Measurements from ENCODE around the gene TSTD1. TPM values are rescaled to one million over a fixed set of nuclear protein-coding genes. Genes with fewer than 3 reads are reported as not detected.
"Not testable (repeated sequence)": the region's sequence is repeated elsewhere in the genome, so short reads cannot be mapped to it uniquely, and the experiment has no call there.

Gene TSTD1
- total RNA-seq, 2 donors from 2014 or later, result 59.3 to 66.8 TPM

DNA sequence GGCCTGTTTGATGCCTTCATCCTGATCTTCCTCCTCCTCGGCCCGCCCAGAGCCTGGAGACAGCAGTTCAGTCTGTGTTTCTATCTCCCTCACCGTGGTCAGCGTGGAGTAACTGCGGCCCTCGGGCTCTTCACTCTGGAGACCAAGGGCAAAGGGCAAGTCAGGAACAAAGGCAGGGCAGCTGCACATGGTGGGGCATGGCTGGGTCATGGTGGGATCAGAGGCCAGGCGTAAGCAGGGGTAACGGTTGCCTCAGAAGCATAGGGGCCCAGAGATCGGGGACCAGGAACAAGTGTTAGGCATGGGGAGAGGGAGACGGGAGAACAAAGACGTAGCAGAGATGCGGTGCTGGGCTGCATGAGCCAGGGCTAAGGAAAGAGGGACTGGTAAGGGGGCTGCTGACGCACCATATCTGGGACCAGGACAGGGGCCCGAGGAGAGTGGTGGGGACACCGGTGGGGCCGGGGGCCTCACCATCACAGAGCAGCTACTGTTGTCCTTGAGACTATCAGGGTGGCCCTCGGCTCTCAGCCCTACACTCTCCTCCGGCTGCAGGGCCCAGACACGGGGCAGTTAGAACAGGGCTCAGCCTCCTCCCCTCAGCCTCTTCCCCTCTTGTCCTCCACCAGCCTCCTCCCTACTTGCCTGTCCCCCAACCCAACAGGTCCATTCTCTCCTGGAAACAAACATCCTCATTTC lies 34.1 kb upstream of the TSTD1 start:
- Mint-ChIP-seq H3K9me3 (no peaks in the 10 kb centered on the region), H3K36me3 (peaks cover 14 to 19% of the 10 kb centered on the region in 2 donors), H3K27ac (peak overlapping the region; percentile 62 to 71)
- DNase-seq (ENCODE audit: low spot score in 2 of 2), result no peak
- no peak for ATAC-seq

DNA sequence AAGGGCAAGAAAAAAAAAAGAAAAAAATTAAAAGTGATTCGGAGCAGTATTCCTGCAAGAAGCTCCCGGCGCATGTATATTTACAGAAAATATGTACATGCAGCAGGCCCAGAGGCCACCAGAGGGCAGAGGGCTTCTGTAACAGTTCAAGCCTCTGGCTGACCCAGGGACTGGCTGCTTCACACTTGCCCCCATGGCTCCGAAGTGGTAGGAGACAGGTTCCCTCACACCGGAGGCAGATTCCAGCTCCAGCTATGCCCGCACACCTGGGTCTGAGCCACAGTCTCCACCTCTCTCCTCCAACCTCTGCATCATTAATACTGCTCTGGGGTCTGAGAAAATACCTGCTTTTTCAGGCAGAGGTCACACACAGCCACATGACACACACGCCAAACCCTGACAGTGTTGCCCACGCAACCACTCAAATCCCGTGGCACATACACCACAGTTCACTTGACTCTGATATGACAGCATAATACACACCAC lies 33.2 kb upstream of the TSTD1 start:
- H3K9me3 Mint-ChIP-seq, result no peaks in the 10 kb centered on the region
- ATAC-seq (no peak), DNase-seq (ENCODE audit: low spot score in 2 of 2) (peak in 1 of 2 donors; percentile 51)
- peaks cover 23 to 28% of the 10 kb centered on the region in 2 donors for H3K36me3 Mint-ChIP-seq
- peak overlapping the region; percentile 28 to 65 for H3K27ac Mint-ChIP-seq

DNA sequence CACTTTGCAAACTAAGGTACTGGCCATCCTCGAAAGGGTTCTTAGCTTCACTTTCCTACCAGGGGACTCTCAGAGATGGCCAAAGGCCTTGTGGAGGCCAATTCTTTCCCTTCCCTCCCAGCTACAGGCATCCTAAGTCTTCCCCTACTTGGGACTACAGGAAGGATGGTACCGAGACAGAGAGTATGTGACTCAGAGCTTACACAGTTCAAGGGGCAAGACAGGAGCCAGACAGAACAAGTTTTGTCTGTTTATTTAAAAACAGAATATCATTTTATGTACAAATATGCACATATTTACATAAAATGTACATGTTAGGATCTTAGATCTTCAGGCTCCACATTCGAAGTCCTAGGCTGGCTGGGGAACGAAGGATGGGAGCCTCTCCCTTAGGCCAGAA lies 32.0 kb upstream of the TSTD1 start:
- DNase-seq (ENCODE audit: low spot score in 2 of 2) (no peak), ATAC-seq (no peak)
- peak overlapping the region in 1 of 2 donors; percentile 97 for H3K27ac Mint-ChIP-seq
- peaks cover 30 to 40% of the 10 kb centered on the region in 2 donors for H3K36me3 Mint-ChIP-seq
- no peaks in the 10 kb centered on the region for H3K9me3 Mint-ChIP-seq

DNA sequence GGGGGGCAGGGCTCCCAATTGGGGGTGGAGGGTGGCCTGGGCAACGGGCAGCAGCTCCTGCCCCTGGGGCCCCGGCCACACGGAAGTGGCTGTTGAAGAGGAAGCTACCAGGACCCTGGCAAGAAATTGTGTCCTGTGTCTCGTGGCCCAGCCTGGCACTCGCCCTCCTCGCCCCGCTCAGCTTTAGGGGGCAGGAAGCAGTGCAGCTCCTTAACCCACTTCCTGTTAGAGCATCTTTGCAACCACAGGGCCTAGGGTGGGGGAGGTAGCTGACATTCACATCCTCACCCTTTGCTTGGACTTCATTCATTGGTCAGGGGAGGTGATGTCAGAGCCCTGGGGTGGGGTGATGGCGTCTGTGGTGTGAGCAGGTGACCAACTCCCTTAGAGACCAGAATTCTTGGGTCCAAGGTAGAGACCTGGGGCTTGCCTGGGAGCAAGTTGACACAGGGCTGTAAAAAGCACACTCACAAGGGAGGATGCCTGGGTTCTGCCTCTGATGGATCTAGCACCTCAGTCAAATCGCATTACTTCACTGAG lies 31.0 kb upstream of the TSTD1 start, which contains the start of gene ARHGAP30:
TSS of gene ARHGAP30 (minus strand) at position 161 of the 540 bp plus-strand sequence. CDS start 267 bp downstream, outside the sequence.
- H3K36me3 Mint-ChIP-seq, result peaks cover 30 to 40% of the 10 kb centered on the region in 2 donors
- H3K27ac Mint-ChIP-seq, result peak within 1 kb of the TSS; percentile 95 to 97
- ATAC-seq, result peak; percentile 82 to 83
- H3K9me3 Mint-ChIP-seq, result no peaks in the 10 kb centered on the region
- peak; percentile 78 to 91 for DNase-seq (ENCODE audit: low spot score in 2 of 2)

DNA sequence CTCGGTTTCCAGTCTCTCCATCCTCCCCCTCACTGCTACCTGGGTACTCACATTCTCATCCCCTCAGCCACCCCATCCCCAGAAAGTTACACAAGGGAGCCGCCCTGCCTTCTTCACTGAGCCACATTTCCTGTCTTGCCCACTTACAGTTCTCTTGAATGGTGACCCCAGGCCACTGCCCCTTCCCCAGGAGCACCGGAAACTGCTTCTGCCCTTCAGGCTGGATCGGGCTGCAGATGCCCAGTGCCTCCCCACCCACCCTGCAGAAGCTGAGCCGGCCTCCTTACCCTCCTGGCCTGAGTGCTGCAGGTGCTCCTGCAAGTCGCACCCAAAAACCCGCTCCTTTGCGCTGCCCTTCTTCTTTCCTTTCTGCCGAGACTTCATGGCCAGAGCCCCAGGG lies 30.5 kb upstream of the TSTD1 start:
- H3K36me3 Mint-ChIP-seq, result peaks cover 33 to 45% of the 10 kb centered on the region in 2 donors
- peak overlapping the region; percentile 95 to 97 for H3K27ac Mint-ChIP-seq
- no peaks in the 10 kb centered on the region for H3K9me3 Mint-ChIP-seq
- ATAC-seq (peak in 1 of 2 donors; percentile 0), DNase-seq (ENCODE audit: low spot score in 2 of 2) (peak in 1 of 2 donors; percentile 65)

DNA sequence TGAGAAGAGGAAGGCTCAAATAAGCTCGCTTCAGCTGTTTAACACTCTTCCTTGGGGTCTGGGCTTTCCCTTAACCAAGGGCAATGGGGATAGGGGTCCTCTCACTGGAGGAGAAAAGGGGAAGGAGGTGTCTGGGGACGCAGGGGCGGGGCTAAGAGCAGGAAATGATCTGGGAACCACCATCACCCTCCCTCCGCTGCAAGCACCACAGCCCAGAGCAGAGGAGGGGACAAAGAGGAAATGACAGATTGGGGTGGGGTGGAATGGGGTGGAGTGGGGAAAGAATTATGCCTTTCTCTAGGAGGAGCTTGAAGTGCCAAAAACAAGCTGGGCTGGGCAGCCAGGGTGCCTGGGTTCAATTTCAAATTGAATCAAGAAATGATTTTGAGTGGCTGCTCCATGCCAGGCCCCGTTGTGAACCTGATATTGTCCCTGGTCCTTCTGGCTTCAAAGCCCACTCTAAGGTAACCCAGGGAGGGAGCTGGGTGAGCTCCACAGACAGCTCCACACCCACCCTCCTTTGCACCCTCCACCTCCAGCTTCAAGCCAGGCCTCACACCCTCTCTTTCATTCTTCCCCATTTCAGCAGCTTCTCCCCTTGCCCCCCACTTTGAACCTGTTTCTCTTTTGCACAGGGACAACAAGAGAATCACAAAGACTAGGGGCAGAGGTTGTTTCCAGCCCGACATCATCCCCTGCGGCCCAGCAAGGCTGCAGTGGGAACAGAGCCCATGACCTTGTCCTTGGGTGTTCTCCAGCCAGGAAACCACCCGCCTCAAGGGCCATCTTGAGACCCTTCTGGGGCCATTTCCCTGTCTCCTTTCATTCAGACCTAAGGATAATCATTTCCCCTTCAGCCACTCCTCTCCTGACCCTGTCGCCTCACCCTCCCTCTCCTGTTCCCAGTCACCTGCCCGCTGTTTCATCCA lies 29.8 kb upstream of the TSTD1 start:
- ATAC-seq (peak; percentile 64 to 81), DNase-seq (ENCODE audit: low spot score in 2 of 2) (peak; percentile 75 to 86)
- Mint-ChIP-seq H3K9me3 (no peaks in the 10 kb centered on the region), H3K36me3 (peaks cover 38 to 49% of the 10 kb centered on the region in 2 donors), H3K27ac (peak overlapping the region; percentile 95 to 97)

DNA sequence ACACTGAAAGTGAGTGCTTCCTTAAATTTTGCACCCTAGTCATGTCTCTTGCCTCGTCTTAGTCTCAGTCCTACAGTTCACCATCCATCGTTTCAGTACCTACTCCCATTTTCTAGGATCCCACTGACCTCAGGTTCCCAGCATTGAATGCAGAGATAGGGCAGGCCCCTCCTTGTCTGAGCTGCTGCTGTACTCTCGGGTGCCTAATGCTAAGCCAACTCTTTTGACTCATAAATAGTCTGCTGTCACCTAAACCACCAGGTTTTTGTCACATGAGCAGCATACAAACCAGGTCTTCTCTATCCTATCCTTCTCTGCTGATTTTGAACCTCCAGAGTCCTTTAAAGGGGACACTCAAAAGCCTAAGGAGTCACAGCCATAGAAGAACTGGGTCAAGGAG lies 27.9 kb upstream of the TSTD1 start:
- no peak for DNase-seq (ENCODE audit: low spot score in 2 of 2)
- H3K36me3 Mint-ChIP-seq, result peaks cover 38 to 56% of the 10 kb centered on the region in 2 donors
- no peaks in the 10 kb centered on the region for H3K9me3 Mint-ChIP-seq
- peak overlapping the region; percentile 95 to 97 for H3K27ac Mint-ChIP-seq
- peak; percentile 32 for ATAC-seq

DNA sequence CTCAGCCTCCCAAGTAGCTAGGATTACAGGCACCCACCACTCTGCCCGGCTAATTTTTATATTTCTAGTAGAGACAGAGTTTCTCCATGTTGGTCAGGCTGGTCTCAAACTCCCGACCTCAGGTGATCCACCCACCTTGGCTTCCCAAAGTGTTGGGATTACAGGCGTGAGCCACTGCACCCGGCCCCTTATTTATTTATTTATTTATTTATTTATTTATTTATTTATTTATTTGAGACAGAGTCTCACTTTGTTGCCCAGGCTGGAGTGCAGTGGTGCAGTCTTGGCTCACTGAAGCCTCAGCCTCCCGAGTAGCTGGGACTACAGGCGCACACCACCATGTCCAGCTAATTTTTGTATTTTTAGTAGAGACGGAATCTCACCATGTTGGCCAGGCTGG lies 26.9 kb upstream of the TSTD1 start:
- not testable (repeated sequence) for DNase-seq (ENCODE audit: low spot score in 2 of 2)
- H3K36me3 Mint-ChIP-seq, result peaks cover 38 to 56% of the 10 kb centered on the region in 2 donors

DNA sequence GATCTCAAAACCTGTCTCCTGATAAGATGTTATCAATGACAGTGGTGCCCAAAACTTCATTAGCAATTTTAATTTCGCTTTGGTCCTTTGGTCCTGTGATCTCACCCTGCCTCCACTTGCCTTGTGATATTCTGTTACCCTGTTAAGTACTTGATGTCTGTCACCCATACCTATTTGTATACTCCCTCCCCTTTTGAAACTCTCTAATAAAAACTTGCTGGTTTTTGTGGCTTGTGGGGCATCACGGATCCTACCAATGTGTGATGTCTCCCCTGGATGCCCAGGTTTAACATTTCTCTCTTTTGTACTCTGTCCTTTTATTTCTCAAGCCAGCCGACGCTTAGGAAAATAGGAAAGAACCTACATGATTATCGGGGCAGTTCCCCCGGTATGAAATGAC lies 25.2 kb upstream of the TSTD1 start:
- Mint-ChIP-seq H3K36me3 (peaks cover 32 to 61% of the 10 kb centered on the region in 2 donors), H3K27ac (peak overlapping the region in 1 of 2 donors; percentile 69)
- DNase-seq (ENCODE audit: low spot score in 2 of 2); ATAC-seq; H3K9me3 Mint-ChIP-seq: not testable (repeated sequence)

More for the DNA sequence above, 26.9 kb upstream of the TSTD1 start:
- not testable (repeated sequence) for ATAC-seq, H3K9me3 Mint-ChIP-seq, H3K27ac Mint-ChIP-seq

DNA sequence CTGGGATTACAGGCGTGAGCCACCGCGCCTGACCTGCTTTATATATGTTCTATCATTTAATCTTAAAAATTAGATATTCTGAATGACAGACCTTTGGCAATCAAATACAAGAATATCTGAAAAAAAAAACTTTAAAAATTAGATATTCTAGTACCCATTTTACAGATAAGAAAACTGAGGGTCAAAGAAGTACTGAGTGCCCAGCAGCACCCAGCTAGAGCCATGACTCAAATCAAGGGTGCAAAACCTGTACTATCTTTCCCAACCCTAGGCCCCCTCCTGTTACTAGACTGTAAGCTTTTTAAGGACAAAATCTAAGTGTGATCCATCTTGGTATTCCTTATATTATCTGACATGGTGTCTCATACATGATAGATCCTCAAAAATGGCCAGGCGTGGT lies 22.7 kb upstream of the TSTD1 start:
- DNase-seq (ENCODE audit: low spot score in 2 of 2), result no peak
- peaks cover 10 to 41% of the 10 kb centered on the region in 2 donors for H3K36me3 Mint-ChIP-seq
- H3K27ac Mint-ChIP-seq, result peak overlapping the region in 1 of 2 donors; percentile 77
- no peak for ATAC-seq
- no peaks in the 10 kb centered on the region for H3K9me3 Mint-ChIP-seq

DNA sequence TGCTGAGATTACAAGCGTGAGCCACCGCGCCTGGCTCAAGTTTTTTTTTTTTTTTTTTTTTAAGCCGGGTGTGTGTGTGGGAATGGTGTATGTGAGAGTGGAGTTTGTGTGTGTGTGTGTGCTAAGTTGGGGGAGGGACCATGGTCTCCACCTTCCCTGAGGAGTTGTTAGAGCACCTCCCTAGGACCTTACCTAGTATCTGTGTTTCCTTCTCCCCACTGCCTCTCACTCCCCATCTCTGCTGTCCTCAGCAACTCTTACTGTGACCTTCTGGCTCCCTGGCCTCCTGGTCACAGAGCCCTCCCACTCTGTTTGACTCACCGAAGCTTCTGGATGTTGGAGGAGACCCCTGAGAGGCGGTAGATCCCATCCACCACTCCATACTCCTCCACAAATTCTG lies 20.5 kb upstream of the TSTD1 start:
- peak overlapping the region in 1 of 2 donors; percentile 81 for H3K27ac Mint-ChIP-seq
- DNase-seq (ENCODE audit: low spot score in 2 of 2) (no peak), ATAC-seq (no peak)
- H3K9me3 Mint-ChIP-seq, result no peaks in the 10 kb centered on the region
- H3K36me3 Mint-ChIP-seq, result peaks cover 6 to 36% of the 10 kb centered on the region in 2 donors

DNA sequence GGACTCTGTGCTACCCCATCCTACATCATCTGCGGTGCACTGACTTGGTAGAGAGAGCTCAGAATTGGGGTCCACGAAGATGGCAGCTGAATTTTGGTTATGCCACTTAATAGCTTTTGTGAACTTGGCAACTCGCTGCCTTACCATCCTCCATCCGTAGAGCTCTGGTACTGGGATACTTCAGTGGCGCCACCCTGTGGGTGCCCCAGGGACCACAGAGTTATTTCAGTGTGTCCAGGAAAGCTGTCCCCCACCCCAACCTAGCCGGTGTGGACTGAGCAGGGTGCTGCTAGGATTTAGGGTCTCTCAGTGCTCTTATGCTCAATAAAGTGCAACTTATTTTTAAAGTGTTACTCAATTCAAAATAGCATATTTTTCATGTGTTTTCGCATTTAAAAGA lies 16.0 kb upstream of the TSTD1 start:
- H3K27ac Mint-ChIP-seq, result no peak overlapping the region
- DNase-seq (ENCODE audit: low spot score in 2 of 2) (no peak), ATAC-seq (no peak)
- peaks cover 0 to 45% of the 10 kb centered on the region in 2 donors for H3K36me3 Mint-ChIP-seq
- H3K9me3 Mint-ChIP-seq, result no peaks in the 10 kb centered on the region

DNA sequence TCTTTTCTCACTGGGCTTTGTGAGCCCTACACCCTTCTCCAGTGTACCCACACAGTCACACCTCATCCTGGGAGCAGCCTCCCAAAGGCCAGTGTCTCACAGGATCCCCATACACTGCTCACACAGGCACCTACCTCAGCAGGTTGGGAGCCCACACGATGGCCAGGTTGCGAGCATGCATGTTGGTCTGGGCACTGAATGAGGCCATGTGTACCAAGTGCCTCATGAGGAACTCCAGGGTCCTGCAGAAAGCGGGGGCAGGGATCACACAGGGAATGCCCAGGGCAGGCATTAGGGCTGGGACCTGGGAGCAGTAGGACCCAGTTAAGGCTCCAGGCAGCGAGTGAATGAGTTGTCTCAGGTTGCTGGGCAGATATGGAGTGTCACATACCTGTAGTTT lies 15.5 kb upstream of the TSTD1 start:
- H3K27ac Mint-ChIP-seq, result no peak overlapping the region
- no peaks in the 10 kb centered on the region for H3K9me3 Mint-ChIP-seq
- H3K36me3 Mint-ChIP-seq, result peaks cover 0 to 45% of the 10 kb centered on the region in 2 donors
- DNase-seq (ENCODE audit: low spot score in 2 of 2) (no peak), ATAC-seq (no peak)

DNA sequence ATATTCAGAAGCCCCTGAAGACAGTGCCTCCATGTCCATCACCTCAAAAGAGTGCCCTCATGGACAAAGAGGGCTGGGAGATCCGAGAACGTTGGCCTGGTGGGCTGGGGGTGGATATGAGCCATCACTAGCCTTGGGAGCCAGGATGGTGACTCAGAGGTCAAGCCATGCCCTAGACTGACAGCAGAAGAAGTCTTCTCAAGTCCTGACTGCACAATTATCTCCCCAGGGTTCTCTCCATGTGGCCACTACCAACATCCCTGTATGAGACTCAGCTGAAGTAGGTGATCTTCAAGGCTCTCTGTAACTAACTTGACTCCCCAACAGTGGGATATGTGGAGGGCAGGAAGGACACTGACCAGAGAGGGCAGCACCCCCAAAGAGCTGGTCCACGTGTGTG lies 14.1 kb upstream of the TSTD1 start:
- no peaks in the 10 kb centered on the region for H3K9me3 Mint-ChIP-seq
- peaks cover 0 to 51% of the 10 kb centered on the region in 2 donors for H3K36me3 Mint-ChIP-seq
- H3K27ac Mint-ChIP-seq, result peak overlapping the region; percentile 22 to 62
- peak in 1 of 2 donors; percentile 33 for ATAC-seq
- DNase-seq (ENCODE audit: low spot score in 2 of 2), result no peak

DNA sequence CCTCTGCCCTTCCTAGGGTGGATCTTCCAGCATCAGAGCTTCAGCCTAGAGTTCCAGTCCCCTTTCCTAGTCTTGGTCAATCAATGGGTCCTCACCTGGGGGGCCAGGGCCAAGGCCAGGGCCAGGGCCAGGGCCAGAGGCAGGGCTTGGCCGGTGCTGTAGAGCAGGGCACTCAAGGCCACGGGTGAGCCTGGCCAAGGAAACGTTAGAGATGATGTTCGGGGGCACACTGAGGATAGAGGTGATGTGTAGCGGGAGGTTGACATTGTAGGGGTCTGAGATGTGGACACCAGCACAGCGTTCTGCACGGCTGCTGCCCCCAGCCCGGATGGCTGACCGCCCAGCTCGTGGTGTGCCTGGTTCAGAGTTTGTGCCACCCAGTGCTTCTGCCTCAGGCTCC lies 12.5 kb upstream of the TSTD1 start:
- DNase-seq (ENCODE audit: low spot score in 2 of 2), result no peak
- Mint-ChIP-seq H3K36me3 (peaks cover 6 to 53% of the 10 kb centered on the region in 2 donors), H3K27ac (peak overlapping the region in 1 of 2 donors; percentile 73), H3K9me3 (no peaks in the 10 kb centered on the region)
- ATAC-seq, result no peak

DNA sequence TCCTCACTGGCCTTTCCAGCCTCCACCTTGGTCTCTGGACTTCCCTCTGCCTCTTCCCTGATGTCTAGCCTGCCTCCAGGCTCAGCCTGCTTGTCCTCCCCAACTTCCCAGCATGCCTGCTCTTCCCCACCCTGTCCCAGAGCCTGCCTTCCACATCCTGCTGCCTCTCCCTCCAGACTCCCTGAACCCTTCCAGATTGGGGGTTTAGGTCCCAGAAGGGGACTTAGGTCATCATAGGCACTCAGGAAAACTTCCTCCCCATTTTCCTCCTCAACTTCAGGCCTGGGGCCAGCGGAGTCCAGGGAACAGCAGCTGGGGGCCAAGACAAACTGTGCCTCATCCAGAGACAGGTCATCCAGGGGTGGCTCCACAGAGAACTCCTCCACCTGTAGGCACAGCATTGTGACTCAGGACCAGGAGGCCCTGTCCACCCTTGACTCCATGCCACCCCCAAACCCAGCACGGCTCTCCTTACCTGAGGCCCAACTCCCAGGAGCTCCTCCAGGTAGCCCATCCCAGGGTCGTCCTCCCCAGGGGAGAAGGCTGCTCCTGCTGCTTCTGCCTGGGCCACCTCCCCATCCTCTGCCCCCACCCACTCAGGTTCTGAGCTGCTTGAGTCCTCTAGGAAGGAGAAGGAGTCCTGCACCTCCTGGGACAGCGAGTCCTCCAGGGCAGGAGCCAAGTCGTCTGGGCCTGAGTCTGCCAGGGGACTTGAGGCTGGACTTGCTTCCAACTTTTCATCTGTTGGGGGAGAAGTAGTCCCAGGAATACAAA lies 10.4 kb upstream of the TSTD1 start:
- ATAC-seq (no peak), DNase-seq (ENCODE audit: low spot score in 2 of 2) (no peak)
- H3K36me3 Mint-ChIP-seq, result peaks cover 24 to 67% of the 10 kb centered on the region in 2 donors
- H3K27ac Mint-ChIP-seq, result peak overlapping the region; percentile 31 to 52
- no peaks in the 10 kb centered on the region for H3K9me3 Mint-ChIP-seq

Measured in activated naive CD4-positive, alpha-beta T cell treated with anti-CD3 and anti-CD28 coated beads, Interleukin-2, amount 50 U/mL, for 72 hours (primary cell).